DND-41 (cell line): ENCODE measurements around the gene GBA2.

Source experiments
- EZH2 ChIP-seq: IDR thresholded peaks from 3 replicates; pipeline ENCODE4 v1.6.1; 2012; ENCODE audit warnings: borderline replicate concordance, low read depth, mild to moderate bottlenecking, moderate library complexity, low read length, inconsistent platforms; ENCODE audit not compliant: severe bottlenecking
- TF ChIP-seq, protein P1 (sequence below): IDR thresholded peaks from 2 replicates; pipeline ENCODE4 v1.5.1; 2012; ENCODE audit warnings: borderline replicate concordance, low read length, moderate library complexity, mild to moderate bottlenecking; ENCODE audit not compliant: poor library complexity, severe bottlenecking; ENCODE audit errors: extremely low read depth

DNA sequence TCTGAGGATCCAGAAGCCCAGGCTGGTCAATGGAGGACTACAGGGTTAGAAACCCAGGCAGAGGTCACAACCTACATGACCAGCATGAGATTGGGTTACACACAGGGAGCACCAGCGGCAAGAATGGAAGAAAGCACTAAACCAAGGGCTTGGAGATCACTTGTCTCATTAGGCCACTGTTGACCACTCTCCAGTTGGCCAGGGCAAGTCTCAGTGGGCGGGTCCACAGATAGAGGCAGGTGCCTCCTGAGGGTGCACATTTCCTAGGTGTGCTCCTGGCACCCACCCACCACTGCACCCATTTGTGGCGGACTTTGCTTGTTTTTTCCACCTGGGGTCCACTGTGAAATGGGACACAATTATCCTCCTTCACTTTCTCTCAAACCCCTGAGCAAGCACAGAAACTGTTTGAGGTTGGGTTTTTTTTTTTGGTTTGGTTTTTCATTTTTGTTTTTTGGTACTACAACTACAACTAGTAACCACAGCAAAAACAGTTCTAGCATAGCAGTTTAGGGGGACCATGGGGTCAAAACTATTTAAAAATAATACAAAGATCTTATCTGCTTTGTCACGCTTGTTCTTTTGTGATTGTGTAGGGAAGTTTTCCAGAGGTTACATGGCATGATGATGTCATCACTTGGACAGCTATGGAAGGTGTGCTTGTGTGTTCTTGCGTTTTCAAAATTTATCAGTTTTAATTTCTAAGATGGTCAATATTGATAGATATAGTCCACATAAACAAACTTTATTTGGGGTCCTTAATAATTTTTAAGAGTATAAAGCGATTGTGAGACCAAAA lies 48.5 kb upstream of the GBA2 start:
- TF ChIP-seq, protein P1, sequence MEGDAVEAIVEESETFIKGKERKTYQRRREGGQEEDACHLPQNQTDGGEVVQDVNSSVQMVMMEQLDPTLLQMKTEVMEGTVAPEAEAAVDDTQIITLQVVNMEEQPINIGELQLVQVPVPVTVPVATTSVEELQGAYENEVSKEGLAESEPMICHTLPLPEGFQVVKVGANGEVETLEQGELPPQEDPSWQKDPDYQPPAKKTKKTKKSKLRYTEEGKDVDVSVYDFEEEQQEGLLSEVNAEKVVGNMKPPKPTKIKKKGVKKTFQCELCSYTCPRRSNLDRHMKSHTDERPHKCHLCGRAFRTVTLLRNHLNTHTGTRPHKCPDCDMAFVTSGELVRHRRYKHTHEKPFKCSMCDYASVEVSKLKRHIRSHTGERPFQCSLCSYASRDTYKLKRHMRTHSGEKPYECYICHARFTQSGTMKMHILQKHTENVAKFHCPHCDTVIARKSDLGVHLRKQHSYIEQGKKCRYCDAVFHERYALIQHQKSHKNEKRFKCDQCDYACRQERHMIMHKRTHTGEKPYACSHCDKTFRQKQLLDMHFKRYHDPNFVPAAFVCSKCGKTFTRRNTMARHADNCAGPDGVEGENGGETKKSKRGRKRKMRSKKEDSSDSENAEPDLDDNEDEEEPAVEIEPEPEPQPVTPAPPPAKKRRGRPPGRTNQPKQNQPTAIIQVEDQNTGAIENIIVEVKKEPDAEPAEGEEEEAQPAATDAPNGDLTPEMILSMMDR, result no peak
- TF ChIP-seq EZH2, result no peak
